Chondrocyte (in vitro differentiated cells): ENCODE measurements around the gene PTPN21. TPM values are rescaled to one million over a fixed set of nuclear protein-coding genes. Genes with fewer than 3 reads are reported as not detected.
A peak's percentile ranks its signal among the peaks of the same experiment; 100 is the strongest.

Experiments
- DNase-seq: peaks from one replicate; pipeline ENCODE4 v3.0.0; 2021; ENCODE audit warnings: mixed read lengths, low spot score
- H3K27ac Mint-ChIP-seq: one replicate; pipeline ENCODE4 v1.8.0; 2021; ENCODE audit warnings: mild to moderate bottlenecking, moderate library complexity, mixed read lengths; ENCODE audit not compliant: unreplicated experiment
- H3K27me3 Mint-ChIP-seq: 2 replicates; pipeline ENCODE4 v1.8.0; 2021; ENCODE audit warnings: low read depth, mixed read lengths
- H3K36me3 Mint-ChIP-seq: 2 replicates; pipeline ENCODE4 v1.8.0; 2021; ENCODE audit warnings: low read depth, mixed read lengths
- H3K4me1 Mint-ChIP-seq: 2 replicates; pipeline ENCODE4 v1.8.0; 2021; ENCODE audit warnings: low read depth, mild to moderate bottlenecking, mixed read lengths
- H3K4me3 Mint-ChIP-seq: one replicate; pipeline ENCODE4 v1.8.0; 2021; ENCODE audit warnings: mild to moderate bottlenecking, moderate library complexity, mixed read lengths; ENCODE audit not compliant: unreplicated experiment
- H3K9me3 Mint-ChIP-seq: 2 replicates; pipeline ENCODE4 v1.8.0; 2021; ENCODE audit warnings: low read depth, mixed read lengths
- total RNA-seq: library from RNA; stranded (reverse); gene quantifications from 3 replicates; pipeline ENCODE4 v1.2.1, GENCODE V29; 2021
- TF ChIP-seq, protein P1 (sequence below): fragments of 200-600 bp; sonication (generic); IDR thresholded peaks from 2 replicates; pipeline ENCODE4 v1.5.0; 2021; ENCODE audit warnings: antibody characterized with exemption, mild to moderate bottlenecking, moderate library complexity

The PTPN21 gene
- total RNA-seq, 1 donor from 2014 or later: 40.0 TPM

DNA sequence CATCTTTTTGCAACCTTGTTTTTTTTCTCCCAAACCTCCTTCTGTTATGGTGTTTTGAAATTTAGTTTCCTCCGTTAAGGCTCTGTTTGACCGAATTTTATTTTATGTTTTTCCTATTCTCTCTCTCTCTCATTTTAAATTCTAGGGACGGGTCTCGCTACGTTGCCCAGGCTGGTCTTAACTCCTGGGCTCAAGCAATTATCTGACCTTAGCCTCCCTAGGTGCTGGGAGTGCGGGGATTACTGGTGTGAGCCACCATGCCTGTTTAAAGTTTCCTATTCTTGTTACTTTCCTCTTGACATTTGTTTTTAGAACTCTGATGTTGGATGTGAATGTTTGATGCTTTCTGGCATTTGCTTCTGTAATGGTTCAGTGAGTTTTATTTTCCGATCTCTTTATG is 9.0 kb upstream of the PTPN21 start:
- peak overlapping the region; percentile 76 for H3K4me3 Mint-ChIP-seq
- peak overlapping the region; percentile 86 for H3K27ac Mint-ChIP-seq
- peaks cover 23% of the 10 kb centered on the region for H3K4me1 Mint-ChIP-seq
- DNase-seq: no peak
- TF ChIP-seq, protein P1, sequence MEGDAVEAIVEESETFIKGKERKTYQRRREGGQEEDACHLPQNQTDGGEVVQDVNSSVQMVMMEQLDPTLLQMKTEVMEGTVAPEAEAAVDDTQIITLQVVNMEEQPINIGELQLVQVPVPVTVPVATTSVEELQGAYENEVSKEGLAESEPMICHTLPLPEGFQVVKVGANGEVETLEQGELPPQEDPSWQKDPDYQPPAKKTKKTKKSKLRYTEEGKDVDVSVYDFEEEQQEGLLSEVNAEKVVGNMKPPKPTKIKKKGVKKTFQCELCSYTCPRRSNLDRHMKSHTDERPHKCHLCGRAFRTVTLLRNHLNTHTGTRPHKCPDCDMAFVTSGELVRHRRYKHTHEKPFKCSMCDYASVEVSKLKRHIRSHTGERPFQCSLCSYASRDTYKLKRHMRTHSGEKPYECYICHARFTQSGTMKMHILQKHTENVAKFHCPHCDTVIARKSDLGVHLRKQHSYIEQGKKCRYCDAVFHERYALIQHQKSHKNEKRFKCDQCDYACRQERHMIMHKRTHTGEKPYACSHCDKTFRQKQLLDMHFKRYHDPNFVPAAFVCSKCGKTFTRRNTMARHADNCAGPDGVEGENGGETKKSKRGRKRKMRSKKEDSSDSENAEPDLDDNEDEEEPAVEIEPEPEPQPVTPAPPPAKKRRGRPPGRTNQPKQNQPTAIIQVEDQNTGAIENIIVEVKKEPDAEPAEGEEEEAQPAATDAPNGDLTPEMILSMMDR: no peak
- no peaks in the 10 kb centered on the region for H3K27me3 Mint-ChIP-seq
- peaks cover 6% of the 10 kb centered on the region for H3K36me3 Mint-ChIP-seq
- H3K9me3 Mint-ChIP-seq: no peaks in the 10 kb centered on the region

DNA sequence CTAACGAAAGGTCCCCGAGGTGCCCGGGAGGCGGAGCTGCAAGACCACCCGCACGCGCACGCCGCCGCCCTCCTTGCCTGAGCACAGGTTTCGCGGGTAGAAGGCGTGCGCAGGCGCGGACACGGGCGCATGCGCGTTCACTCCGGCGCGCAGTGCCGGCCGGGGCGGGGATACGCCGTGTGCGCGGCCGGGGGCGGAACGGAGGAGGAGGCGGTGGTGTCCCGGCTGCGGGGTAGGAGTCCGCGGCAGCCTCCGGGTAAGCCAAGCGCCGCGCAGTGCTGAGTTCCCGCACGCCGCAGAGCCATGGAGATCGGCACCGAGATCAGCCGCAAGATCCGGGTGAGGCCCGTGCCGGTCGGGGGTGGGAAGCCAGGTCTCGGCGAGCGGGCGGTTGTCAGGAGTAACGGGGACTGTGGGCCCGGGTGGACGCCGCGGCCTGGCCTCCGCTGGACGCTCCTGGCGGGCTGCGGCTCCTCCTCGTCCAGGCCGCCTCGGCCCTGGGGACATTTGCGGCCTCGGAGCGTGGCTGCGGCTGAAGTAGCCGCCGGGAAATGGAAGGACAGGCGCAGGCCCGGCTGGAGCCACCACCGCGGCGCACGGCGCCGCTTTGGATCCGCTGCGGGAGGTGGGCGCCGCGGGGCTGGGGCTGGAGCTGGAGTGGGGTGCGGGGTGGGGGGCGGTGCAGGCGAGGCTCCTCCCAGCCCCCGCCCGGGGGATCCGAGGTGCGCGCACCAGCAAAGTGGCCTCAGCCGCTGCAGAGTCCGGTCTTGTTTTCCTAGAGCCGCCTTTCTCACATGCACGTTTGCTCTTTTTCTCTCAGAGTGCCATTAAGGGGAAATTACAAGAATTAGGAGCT is 8.3 kb upstream of the PTPN21 start, which contains the start of gene ZC3H14:
ZC3H14 (plus strand) TSS at position 207 of the 856 bp plus-strand sequence; CDS start at position 304, 97 bp downstream.
- Mint-ChIP-seq H3K4me3 (peak within 1 kb of the TSS; percentile 76), H3K27me3 (no peaks in the 10 kb centered on the region), H3K4me1 (peaks cover 23% of the 10 kb centered on the region), H3K27ac (peak within 1 kb of the TSS; percentile 95), H3K9me3 (no peaks in the 10 kb centered on the region), H3K36me3 (peaks cover 3% of the 10 kb centered on the region)
- peak; percentile 92 for DNase-seq
- TF ChIP-seq, protein P1: peak; percentile 35

DNA sequence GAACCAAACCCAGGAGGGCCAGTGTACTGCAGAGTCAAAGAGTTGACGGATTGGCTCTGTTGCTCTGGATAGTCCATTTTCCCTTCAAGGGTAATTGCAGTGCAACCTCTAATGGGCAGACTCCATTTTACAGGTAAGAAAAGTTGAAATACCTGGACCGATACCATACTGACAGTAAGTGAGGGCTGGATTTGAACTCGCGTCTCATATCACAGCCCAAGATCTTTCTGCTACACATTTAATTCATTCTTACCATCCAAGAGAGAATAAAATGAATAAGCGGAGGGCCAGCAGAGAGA is 7.7 kb upstream of the PTPN21 start:
- Mint-ChIP-seq H3K36me3 (no peaks in the 10 kb centered on the region), H3K9me3 (no peaks in the 10 kb centered on the region), H3K27me3 (no peaks in the 10 kb centered on the region), H3K4me1 (peaks cover 25% of the 10 kb centered on the region), H3K27ac (no peak overlapping the region), H3K4me3 (peak overlapping the region; percentile 76)
- no peak for DNase-seq
- TF ChIP-seq, protein P1: no peak

DNA sequence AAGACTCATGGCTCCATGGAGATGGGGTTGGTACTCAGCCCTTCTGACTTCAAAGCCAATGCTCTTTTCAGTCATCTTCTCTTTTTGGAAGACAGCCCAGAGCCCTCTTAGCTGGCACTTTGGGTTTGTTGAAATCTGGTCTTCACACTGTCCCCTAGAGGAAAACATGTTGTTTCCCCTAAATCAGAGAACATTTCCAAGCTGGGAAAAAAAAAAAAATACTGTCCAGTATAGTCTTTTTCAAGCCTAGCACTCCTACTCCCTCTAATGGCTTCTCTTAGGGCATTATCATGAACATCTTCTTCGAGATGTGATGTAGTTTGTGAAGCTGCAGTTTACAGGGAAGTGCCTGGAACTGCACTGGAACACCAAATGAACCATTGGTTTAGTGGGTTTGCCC is 5.0 kb upstream of the PTPN21 start:
- Mint-ChIP-seq H3K36me3 (no peaks in the 10 kb centered on the region), H3K27me3 (no peaks in the 10 kb centered on the region), H3K27ac (no peak overlapping the region), H3K9me3 (no peaks in the 10 kb centered on the region), H3K4me3 (no peak overlapping the region), H3K4me1 (peaks cover 46% of the 10 kb centered on the region)
- TF ChIP-seq, protein P1: peak; percentile 78
- no peak for DNase-seq

DNA sequence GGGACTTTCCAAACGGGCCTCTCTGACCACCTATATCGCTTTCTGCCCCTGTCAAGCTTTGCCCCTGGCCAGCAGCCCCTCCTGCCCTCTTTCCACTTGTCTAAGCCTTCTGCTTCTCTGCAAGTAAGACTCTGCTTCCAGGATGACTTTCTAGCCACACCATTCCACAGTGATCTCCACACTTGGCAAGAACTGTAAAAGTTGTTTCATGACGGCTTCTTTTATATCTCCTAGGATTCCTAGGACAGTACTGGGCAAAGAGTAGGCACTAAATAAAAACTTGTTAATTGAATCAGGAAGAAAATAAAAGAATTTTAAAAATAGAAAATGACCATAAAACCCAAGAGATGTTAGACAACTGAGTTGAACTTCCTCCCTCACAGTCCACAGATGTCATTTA is 1.8 kb upstream of the PTPN21 start:
- no peak overlapping the region for H3K4me3 Mint-ChIP-seq

More for the DNA sequence above, 1.8 kb upstream of the PTPN21 start:
- Mint-ChIP-seq H3K36me3 (no peaks in the 10 kb centered on the region), H3K4me1 (peaks cover 46% of the 10 kb centered on the region), H3K27ac (peak overlapping the region; percentile 34), H3K27me3 (no peaks in the 10 kb centered on the region), H3K9me3 (no peaks in the 10 kb centered on the region)
- DNase-seq: no peak
- TF ChIP-seq, protein P1: no peak
